Activated CD8-positive, alpha-beta memory T cell treated with anti-CD3 and anti-CD28 coated beads for 36 hours (primary cell): Measurements from ENCODE around the gene RGS11. TPM values are rescaled to one million over a fixed set of nuclear protein-coding genes. Genes with fewer than 3 reads are reported as not detected.

ENCODE experiments used
- CTCF ChIA-PET: fragments of 350-600 bp; sonication (Branson Sonifier 250); formaldehyde crosslinking; loops from one replicate; lab custom pipeline; 2021; ENCODE audit warnings: antibody characterized with exemption; lab: Charles Lee
- POLR2A ChIA-PET: fragments of 350-600 bp; sonication (Branson Sonifier 250); formaldehyde crosslinking; loops from one replicate; lab custom pipeline; 2021; ENCODE audit warnings: antibody characterized with exemption; lab: Charles Lee
- total RNA-seq, 2 experiments: library from RNA; stranded (reverse); gene quantifications; one replicate each; pipeline ENCODE4 v1.2.3, GENCODE V29; 2021

RGS11 gene
- total RNA-seq, result under 1 TPM in 1 of 2 experiments, not detected in 1; 0.08 TPM

DNA sequence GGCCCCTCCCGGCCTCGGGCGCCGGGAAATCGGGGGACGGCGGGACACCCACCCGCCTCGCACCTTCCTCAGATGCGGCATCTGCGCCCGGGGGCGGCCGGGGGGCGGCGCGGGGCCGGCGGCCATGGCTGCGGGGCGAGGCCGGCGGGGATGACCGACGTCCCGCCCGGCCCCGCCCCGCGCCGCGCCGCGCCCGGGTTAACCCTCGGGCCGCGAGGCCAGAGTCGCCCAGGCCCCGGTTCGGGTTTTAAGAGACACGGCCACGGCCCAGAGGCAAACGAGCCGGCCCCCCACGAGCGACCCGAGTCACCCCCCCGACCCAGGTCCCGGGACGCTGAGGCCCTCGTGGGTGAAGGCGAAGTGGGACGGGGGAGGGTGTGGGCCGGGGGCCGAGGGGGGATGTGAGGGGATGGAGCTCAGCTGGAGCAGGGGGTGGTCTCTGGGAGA lies at the start of gene RGS11:
RGS11 (minus strand) TSS at position 159 of the 447 bp plus-strand sequence; CDS start at position 126, 33 bp downstream.
- ChIA-PET CTCF (no interaction called here), POLR2A (no interaction called here)

DNA sequence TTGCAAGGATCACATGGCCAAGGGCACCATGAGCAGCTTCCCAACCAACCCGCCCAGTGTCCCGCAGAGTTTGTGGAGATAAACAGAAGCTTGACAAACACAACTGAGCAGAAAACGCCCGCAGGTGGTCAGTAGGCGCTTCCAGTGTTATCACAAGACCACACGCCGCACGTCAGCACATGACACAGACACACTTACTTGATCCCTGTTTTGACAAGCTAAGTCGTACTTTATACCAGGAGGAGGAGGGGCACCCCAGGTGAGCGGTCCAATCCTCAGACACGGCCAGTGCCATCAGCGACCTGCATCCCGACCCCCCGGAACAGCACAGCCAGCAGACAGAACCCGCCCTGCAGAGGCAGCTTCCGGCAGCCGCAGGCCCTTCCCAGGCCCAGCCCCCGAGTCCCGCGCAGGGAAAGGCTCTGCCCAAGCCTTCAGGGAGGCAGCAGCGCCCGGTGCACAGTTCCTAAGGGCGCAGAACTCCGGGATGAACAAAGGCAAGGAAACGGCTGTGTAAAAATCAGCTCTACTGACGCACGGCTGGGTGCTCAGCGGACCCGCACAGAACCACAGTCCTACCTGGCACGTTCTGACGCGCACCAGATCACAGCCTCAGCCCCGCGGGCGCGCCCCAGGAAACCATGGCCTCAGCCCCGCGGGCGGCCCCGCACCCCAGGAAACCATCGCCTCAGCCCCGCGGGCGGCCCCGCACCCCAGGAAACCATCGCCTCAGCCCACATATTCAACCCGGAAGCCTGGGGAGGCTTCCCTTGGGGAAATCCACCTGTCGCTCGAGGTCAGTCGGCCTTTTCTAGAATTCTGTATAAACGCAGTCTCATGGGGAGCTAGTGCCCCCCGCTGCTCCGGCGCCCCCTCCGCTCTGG lies 48.9 kb upstream of the RGS11 start:
- CTCF ChIA-PET, result interaction anchor here (0.6 to 0.8 kb wide), 2 partner anchors 27 to 210 kb away, joined by 3 read pairs; no protein-coding TSS in a partner anchor
- POLR2A ChIA-PET, result interaction anchor here (1.3 kb wide), 1 partner anchor 21 kb away, joined by 4 read pairs; no protein-coding TSS in a partner anchor

DNA sequence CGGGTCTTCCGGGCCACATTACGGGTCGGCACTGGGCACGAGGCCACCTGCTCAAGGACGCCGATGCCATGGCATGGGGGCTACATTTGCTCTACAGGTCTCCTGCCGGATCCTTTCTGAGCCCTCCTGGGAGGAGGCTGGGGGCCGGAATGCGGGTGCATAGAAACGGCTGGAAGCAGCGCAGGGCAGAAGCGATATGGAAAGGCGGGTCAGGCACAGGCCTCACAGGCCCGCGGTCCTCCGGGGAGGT lies 48.4 kb upstream of the RGS11 start:
- POLR2A ChIA-PET, result no interaction called here
- CTCF ChIA-PET, result no interaction called here

DNA sequence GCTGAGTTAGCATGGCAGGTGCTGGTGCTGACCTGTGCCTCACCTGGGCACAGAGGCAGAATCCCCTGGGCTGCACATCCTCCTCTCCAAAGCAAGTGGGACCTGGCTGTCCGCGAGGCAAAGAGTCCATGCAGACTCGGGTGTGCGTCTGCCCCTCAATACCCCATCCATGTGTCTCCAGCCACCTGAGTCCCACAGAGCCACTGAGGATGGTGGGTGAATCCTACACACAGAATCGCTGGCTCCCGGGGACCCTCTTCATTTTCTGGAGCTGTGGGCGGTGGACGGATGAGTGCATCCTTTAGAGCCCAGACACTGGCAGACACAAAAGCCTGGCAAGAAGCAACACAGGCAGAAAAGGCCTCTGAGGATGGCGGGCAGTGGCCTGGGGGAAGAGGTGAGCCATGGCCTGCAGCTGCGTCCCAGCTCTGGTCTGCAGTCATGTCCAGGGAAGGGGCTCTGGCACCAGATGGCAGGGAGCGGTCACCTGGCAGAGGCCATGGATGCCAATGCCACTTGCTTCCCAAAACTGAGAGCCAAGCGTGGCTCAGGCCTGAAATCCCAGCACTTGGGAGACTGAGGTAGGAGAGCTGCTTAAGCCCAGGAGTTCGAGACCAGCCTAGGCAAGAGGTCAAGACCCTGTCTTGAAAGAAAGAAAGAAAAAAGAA lies 46.9 kb upstream of the RGS11 start:
- ChIA-PET CTCF (no interaction called here), POLR2A (interaction anchor here (0.6 kb wide), 1 partner anchor 88 kb away, joined by 3 read pairs; the partner anchor contains the start of gene FAM234A)

DNA sequence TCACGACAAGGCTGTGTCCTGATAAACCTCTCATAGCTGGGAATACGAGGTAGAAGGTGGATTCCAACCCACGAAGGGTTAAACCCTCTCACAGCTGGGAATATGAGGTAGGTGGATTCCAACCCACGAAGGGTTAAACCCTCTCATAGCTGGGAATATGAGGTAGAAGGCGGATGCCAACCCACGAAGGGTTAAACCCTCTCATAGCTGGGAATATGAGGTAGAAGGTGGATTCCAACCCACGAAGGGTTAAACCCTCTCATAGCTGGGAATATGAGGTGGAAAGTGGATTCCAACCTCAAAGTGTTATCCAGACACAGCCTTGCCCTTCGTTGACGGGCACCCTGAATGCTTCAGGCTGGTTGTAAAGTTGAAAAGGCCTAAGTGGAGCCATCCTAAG lies 45.8 kb upstream of the RGS11 start:
- POLR2A ChIA-PET, result interaction anchor here (0.6 kb wide), 1 partner anchor 87 kb away, joined by 3 read pairs; the partner anchor contains the start of gene FAM234A

GRCh38 chr16:320206-320605 lies 44.5 kb upstream of the RGS11 start:
- ChIA-PET POLR2A (no interaction called here), CTCF (no interaction called here)

More for the DNA sequence above, 45.8 kb upstream of the RGS11 start:
- CTCF ChIA-PET, result interaction anchor here (0.8 to 0.9 kb wide), 2 partner anchors 71 to 87 kb away, joined by 3 read pairs; partner anchors contain the start of gene FAM234A

GRCh38 chr16:318628-319027 lies 42.9 kb upstream of the RGS11 start:
- ChIA-PET CTCF (interaction anchor here (0.7 to 0.9 kb wide), 2 partner anchors 9 to 251 kb away, joined by 3 read pairs; partner anchors contain the start of gene PIGQ), POLR2A (no interaction called here)

DNA sequence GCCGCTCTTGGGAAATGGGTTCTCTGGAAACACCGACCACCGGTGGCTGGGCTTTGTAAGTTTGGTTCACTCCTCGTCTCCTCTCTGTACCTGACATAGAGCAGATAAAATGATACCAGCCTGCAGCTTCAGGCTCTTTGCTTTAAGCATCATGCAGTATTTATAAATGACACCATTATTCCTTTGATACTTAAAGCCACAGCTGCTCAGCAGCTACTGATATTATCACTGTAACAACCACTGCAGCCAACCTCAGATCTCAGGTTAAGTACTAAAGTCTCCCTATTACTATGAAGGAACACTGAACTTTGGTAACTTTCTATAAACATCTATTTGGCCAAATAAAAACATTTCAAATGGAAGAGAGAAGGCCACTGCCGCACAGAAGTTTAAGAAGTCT lies 41.8 kb upstream of the RGS11 start:
- POLR2A ChIA-PET, result no interaction called here
- CTCF ChIA-PET, result no interaction called here

DNA sequence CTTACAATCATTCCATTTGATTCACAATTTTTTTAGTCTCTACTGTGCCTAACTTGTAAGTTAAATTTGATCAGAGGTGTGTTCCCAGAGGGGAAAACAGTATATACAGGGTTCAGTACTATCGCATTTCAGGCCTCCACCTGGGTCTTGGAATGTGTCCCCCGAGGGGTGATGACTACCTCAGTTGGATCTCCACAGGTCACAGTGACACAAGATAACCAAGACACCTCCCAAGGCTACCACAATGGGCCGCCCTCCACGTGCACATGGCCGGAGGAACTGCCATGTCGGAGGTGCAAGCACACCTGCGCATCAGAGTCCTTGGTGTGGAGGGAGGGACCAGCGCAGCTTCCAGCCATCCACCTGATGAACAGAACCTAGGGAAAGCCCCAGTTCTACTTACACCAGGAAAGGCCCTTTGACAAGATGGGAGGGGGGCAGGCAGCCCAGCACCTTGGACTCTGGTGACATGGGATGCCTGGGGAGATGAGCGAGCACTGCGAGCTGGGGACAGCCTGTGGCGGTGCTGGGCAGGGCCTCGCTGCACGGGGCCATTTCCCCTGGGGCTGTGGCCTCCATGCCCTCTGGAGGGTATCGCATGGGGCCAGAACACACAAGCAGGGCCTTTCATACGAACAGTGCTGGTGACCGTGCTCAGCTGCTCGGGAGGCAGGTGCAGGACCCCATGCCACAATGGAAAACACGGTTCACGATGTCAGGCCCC lies 41.2 kb upstream of the RGS11 start:
- CTCF ChIA-PET, result no interaction called here
- POLR2A ChIA-PET, result no interaction called here

- CTCF ChIA-PET, result interaction anchor here (1.0 kb wide), 1 partner anchor 23 kb away, joined by 3 read pairs; no protein-coding TSS in a partner anchor
- POLR2A ChIA-PET, result interaction anchor here (0.6 kb wide), 1 partner anchor 37 kb away, joined by 3 read pairs; no protein-coding TSS in a partner anchor
Measured at GRCh38 chr16:314795-315299, 39.1 kb upstream of the RGS11 start.

- ChIA-PET POLR2A (no interaction called here), CTCF (no interaction called here)
Measured at GRCh38 chr16:314351-314750, 38.6 kb upstream of the RGS11 start.

DNA sequence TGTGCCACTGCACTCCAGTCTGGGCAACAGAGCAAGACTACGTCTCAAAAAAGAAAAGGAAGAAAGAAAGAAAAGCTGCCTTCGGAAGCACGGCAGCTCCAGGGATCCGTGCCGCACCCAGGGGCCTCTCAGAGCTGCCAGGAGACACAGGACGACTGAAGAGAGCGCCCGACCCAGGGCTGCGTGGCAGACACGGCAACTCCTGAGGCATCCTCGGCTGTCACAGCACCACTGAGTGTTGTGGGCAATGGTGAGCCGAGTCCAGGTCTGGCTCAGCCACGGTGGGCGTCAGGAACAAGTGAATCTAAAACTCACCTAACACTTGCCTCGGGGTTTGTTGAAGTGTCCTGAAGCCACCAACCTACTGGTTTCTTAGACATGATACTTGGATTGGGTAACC lies 36.0 kb upstream of the RGS11 start:
- POLR2A ChIA-PET, result no interaction called here

GRCh38 chr16:309476-309875 lies 33.7 kb upstream of the RGS11 start:
- ChIA-PET POLR2A (no interaction called here), CTCF (interaction anchor here (0.8 to 1.0 kb wide), 2 partner anchors 9 to 81 kb away, joined by 3 read pairs; no protein-coding TSS in a partner anchor)

More for the DNA sequence above, 36.0 kb upstream of the RGS11 start:
- CTCF ChIA-PET, result no interaction called here

DNA sequence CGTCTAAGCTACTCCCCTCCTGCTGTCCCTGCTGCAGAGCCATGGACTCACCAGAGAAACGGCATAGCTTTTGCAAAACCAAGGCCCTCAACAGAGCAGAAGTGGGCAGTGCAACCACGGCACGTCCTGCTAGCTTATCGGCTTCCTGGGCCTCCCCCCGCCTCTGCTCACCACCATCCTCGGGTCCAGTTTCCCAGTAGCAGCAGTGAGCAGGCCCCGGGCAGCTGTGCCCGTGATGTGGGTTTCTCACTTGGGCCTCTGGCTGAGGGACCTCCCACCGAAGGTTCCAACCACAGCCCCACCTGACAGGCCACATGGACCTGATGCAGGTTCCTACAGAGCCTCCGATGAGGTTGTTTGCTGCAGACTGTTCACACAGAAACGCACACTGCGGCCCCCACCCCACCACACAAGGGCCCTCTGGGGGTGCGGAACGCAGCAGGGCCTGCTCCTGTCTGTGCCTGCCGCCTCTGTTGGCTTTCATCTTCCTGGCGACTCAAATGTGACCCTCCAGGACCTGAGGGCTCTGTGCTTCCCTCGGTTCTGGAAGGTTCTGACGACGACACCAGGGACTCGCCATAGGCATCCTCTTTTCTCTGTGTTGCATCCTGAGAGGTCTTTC lies 32.1 kb upstream of the RGS11 start:
- ChIA-PET CTCF (no interaction called here), POLR2A (interaction anchor here (0.6 kb wide), 1 partner anchor 29 kb away, joined by 3 read pairs; no protein-coding TSS in a partner anchor)

DNA sequence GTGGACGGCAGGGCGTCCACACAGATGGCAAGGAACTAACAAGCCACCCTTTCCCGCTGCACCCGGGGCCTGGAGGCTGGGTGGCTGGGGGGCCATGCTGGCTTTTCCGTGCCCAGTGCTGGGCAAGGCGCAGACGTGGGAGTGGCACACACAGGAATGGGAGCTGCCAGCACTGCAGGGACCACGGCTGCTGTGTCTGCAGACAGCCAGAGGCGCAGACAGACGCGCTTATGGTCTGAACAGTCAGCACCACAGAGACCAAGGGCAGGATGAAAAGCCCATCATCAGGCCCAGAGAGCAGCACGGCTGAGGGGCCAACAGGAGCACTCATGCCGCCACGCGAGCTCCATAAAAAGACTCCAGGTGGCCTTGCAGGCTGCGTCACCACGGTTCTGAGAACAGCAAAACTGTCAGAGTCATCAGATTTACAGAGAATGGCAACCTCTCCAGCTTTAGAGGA lies 31.2 kb upstream of the RGS11 start:
- POLR2A ChIA-PET, result interaction anchor here (0.6 kb wide), 1 partner anchor 30 kb away, joined by 3 read pairs; no protein-coding TSS in a partner anchor
- CTCF ChIA-PET, result no interaction called here

DNA sequence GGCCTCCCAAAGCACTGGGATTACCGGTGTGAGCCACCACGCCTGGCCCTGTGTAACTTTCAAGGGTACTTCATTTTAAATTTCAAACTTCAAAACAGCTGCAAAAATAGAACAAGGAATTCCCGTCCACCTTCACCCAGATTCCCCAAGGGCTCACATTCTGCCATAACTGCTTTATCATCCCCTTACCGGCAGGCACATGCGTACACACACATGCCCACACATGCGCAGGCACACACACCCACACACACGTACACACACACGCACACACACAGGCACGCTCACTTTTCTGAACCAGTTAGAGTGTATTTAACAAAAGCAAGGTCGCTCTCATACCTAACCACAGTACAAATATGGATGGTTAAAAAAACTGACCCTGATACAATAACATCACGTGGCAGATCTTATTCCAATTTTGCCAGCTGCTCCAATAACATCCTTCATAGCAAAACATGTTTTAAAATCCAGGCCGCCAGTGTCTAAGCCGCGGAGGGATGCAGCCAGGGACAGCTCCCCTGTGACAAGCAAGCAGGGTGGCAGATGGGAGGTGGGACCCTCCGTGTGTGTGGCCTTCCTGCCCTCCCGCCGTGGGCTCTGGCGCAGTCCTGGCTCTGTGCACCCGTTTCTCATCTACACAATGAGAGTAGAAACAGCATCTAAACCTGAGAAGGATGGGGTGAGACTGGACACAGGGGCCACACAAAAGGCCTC lies 30.3 kb upstream of the RGS11 start:
- ChIA-PET CTCF (no interaction called here), POLR2A (no interaction called here)

DNA sequence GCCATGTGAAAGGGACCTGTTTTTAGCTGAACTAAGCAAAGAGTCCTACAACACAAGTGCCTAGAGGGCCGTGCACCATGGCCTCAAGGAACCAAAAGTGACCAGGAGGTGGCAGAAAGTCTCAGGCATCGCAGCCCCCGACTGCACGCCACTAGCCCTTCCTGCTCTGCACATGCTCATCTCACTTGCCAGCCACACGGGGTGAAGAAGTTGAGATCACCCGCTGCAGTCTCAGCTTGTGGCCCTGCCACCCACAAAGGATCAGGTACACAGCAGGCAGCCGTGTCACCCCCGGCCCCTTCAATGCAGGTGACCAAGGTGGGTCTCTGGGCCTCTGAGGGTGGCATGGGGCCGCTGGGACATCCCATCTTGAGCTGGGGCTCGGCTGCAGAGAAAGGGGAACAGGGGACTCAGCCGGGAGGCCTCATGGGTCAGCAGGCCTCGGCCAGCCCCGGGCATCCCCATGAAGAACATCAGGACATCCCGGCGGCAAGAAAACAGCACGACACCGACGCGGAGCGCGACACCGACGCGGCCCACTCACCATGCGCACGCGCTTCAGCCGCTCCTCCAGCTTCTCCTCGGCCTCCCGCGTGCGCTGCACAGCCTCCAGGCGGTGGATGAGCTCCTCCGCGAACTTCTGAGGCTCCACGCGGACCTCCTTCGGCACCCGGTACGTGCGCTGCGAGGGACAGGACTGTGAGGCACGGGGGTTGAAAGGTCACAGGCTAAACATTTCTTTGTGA lies 28.2 kb upstream of the RGS11 start:
- CTCF ChIA-PET, result no interaction called here
- POLR2A ChIA-PET, result no interaction called here
